Measurements from ENCODE around the gene CYP4B1.
"Not testable (repeated sequence)": the region's sequence is repeated elsewhere in the genome, so short reads cannot be mapped to it uniquely, and the experiment has no call there.

The CYP4B1 gene

GRCh38 chr1:46813858-46814396 is 15.1 kb downstream of the CYP4B1 start:
- DNase-seq, result no peak

GRCh38 chr1:46815133-46815532 is 16.3 kb downstream of the CYP4B1 start:
- DNase-seq, result no peak

- DNase-seq, result no peak
Observed at GRCh38 chr1:46816930-46817329, 18.1 kb downstream of the CYP4B1 start.

- DNase-seq, result no peak
Observed at GRCh38 chr1:46817814-46818213, 19.0 kb downstream of the CYP4B1 start.

- DNase-seq, result no peak
Observed at GRCh38 chr1:46818591-46818990, 19.7 kb downstream of the CYP4B1 start.

- DNase-seq, result no peak
Observed at GRCh38 chr1:46819335-46819734, 20.5 kb downstream of the CYP4B1 start.

- no peak for DNase-seq
Observed at GRCh38 chr1:46820076-46820475, 21.2 kb downstream of the CYP4B1 start.

- DNase-seq, result no peak
Observed at GRCh38 chr1:46820560-46821060, 21.8 kb downstream of the CYP4B1 start.

- DNase-seq, result no peak
Observed at GRCh38 chr1:46822248-46822826, 23.5 kb downstream of the CYP4B1 start.

- DNase-seq, result no peak
Observed at GRCh38 chr1:46823151-46823550, 24.3 kb downstream of the CYP4B1 start.

- DNase-seq, result not testable (repeated sequence)
Observed at GRCh38 chr1:46826892-46827291, 28.0 kb downstream of the CYP4B1 start.

GRCh38 chr1:46830665-46831322 is 31.9 kb downstream of the CYP4B1 start:
- no peak for DNase-seq

- DNase-seq, result not testable (repeated sequence)
Observed at GRCh38 chr1:46835469-46835868, 36.6 kb downstream of the CYP4B1 start.

GRCh38 chr1:46846386-46846785 is 47.5 kb downstream of the CYP4B1 start:
- not testable (repeated sequence) for DNase-seq

GRCh38 chr1:46857660-46858065 is 58.8 kb downstream of the CYP4B1 start:
- not testable (repeated sequence) for DNase-seq

GRCh38 chr1:46862348-46862747 is 63.5 kb downstream of the CYP4B1 start:
- no peak for DNase-seq

All from amygdala (tissue), 56 donors.